ENCODE data around the gene ACTA1. TPM values are rescaled to one million over a fixed set of nuclear protein-coding genes. Genes with fewer than 3 reads are reported as not detected.
"Not testable (repeated sequence)": the region's sequence is repeated elsewhere in the genome, so short reads cannot be mapped to it uniquely, and the experiment has no call there.

Gene ACTA1
- total RNA-seq, 6 experiments from 2014 or later = not detected

DNA sequence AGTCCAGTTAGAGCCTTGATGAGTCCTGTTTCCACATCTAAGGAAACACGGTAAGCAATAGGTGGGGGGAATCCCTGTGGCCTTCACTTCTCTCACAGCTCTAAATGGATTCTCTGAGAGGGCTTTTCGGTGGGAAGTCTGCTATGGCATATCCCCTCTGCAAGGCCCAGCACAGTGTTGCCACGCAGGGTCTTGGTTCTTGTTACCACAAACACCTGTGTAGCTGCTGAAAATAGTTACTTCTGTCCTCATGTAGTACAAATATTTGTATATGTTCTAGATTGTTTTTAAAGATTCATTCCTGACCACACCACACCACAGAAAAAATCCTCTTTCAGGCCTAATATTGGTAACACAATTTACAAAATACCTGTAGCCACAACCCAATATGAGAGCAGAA is 5.6 kb downstream of the ACTA1 start:
- H3K4me1 Mint-ChIP-seq (ENCODE audit: low read depth) = peaks cover 6% of the 10 kb centered on the region
- peaks cover 9% of the 10 kb centered on the region for H3K9me3 Mint-ChIP-seq
- H3K27me3 Mint-ChIP-seq (ENCODE audit: insufficient read depth) = peaks cover 42% of the 10 kb centered on the region
- peaks cover 15% of the 10 kb centered on the region for H3K36me3 Mint-ChIP-seq (ENCODE audit: low read depth)
- TF ChIP-seq, protein P1, sequence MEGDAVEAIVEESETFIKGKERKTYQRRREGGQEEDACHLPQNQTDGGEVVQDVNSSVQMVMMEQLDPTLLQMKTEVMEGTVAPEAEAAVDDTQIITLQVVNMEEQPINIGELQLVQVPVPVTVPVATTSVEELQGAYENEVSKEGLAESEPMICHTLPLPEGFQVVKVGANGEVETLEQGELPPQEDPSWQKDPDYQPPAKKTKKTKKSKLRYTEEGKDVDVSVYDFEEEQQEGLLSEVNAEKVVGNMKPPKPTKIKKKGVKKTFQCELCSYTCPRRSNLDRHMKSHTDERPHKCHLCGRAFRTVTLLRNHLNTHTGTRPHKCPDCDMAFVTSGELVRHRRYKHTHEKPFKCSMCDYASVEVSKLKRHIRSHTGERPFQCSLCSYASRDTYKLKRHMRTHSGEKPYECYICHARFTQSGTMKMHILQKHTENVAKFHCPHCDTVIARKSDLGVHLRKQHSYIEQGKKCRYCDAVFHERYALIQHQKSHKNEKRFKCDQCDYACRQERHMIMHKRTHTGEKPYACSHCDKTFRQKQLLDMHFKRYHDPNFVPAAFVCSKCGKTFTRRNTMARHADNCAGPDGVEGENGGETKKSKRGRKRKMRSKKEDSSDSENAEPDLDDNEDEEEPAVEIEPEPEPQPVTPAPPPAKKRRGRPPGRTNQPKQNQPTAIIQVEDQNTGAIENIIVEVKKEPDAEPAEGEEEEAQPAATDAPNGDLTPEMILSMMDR (IDR thresholded peaks at IDR 0.05) = no peak
- DNase-seq = no peak
- H3K27ac Mint-ChIP-seq = no peak overlapping the region
- H3K4me3 Mint-ChIP-seq = no peak overlapping the region

DNA sequence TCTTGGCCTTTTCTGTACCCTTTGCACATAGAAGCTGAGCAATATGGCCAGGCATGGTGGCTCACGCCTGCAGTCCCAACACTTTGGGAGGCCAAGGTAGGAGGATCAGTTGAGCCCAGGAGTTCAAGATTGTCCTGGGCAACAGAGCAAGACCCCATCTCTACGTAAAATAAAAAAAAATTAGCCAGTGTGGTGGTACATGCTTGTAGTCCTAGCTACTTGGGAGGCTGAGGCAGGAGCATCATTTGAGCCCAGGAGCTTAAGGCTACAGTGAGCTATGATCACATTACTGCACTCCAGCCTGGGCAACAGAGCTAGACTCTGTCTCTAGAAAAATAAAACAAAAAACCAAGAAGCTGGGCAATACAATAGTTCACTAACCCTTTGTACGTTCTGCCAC is 6.3 kb downstream of the ACTA1 start:
- H3K27ac Mint-ChIP-seq = no peak overlapping the region

DNA sequence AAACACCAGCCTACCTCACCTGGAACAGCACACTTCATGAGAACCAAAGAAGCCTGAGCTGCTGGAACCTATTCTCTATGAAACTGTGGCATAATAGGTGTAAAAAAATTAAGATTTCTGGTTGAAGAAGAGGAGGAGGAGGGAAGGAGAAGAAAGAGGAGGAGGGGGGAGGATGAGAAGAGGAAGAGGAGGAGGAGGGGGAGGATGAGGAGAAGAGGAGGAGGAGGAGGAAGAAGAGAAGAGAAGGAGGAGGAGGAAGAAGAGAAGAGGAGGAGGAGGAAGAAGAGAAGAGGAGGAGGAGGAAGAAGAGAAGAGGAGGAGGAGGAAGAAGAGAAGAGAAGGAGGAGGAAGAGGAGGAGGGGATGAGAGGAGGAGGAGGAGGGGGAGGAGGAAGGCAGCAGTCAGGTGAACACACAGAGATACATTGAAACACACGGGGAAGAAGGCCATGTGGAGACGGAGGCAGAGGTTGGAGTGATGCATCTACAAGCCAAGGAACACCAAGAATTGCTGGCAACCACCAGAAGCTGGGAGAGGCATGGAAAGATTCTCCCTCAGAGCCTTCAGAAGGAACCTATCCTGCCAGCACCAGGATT is 8.2 kb downstream of the ACTA1 start:
- Mint-ChIP-seq H3K27ac (no peak overlapping the region), H3K4me1 (ENCODE audit: low read depth) (no peaks in the 10 kb centered on the region), H3K36me3 (ENCODE audit: low read depth) (peaks cover 5% of the 10 kb centered on the region; the same call in 1 of the 2 replicates), H3K9me3 (peaks cover 4% of the 10 kb centered on the region; the same call in 1 of the 2 replicates), H3K4me3 (no peak overlapping the region), H3K27me3 (ENCODE audit: insufficient read depth) (peaks cover 34% of the 10 kb centered on the region)
- DNase-seq = no peak
- TF ChIP-seq, protein P1 (IDR thresholded peaks at IDR 0.05) = no peak

More for the DNA sequence above, 6.3 kb downstream of the ACTA1 start:
- peaks cover 6% of the 10 kb centered on the region for H3K4me1 Mint-ChIP-seq (ENCODE audit: low read depth)
- peaks cover 41% of the 10 kb centered on the region for H3K27me3 Mint-ChIP-seq (ENCODE audit: insufficient read depth)
- H3K4me3 Mint-ChIP-seq = no peak overlapping the region
- H3K36me3 Mint-ChIP-seq (ENCODE audit: low read depth) = peaks cover 15% of the 10 kb centered on the region
- no peak for DNase-seq
- H3K9me3 Mint-ChIP-seq = peaks cover 9% of the 10 kb centered on the region
- TF ChIP-seq, protein P1 (IDR thresholded peaks at IDR 0.05) = no peak

DNA sequence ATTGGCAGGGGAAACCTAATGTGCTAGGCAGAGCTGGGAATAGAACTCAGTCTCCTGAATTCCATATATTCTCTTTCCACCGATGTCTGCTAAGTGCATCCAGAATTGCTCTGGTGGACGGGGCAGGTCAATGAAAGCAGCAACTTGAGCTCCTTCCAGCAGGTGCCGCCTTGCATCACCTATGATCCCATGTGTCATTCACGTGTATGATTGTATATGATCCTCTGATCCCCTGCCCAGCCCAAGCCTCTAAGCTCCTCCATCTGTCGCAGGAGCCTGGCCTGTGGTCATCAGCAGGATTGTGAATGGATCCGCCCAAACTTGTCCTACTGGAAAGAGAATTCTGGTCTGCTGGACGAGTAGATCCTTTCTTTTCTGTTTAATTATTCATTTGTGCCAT is 13.1 kb downstream of the ACTA1 start:
- no peaks in the 10 kb centered on the region for H3K4me1 Mint-ChIP-seq (ENCODE audit: low read depth)
- H3K27me3 Mint-ChIP-seq (ENCODE audit: insufficient read depth) = peaks cover 22% of the 10 kb centered on the region
- no peak for DNase-seq
- no peak overlapping the region for H3K27ac Mint-ChIP-seq
- H3K36me3 Mint-ChIP-seq (ENCODE audit: low read depth) = peaks cover 3% of the 10 kb centered on the region; the same call in 1 of the 2 replicates
- H3K4me3 Mint-ChIP-seq = no peak overlapping the region
- TF ChIP-seq, protein P1 (IDR thresholded peaks at IDR 0.05) = no peak
- peaks cover 4% of the 10 kb centered on the region; the same call in 1 of the 2 replicates for H3K9me3 Mint-ChIP-seq

DNA sequence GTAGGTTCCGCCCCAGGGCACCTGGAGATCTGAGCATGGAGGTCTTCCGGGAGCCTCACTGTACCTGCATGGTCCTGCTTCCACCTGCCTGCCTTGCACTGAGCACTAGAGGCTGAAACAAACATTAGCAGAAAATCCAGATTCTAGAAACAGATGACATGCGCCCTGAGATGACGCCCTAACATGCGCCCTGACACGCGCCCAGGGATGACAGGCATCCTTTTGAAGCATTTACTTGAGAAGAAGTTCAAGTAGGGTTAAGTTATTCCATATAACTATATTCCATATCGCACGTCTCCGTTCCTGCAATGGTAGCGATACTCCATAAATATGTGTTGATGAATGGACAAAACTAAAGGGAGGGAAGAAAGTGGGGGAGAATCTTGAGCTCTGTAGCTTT is 13.7 kb downstream of the ACTA1 start:
- H3K4me3 Mint-ChIP-seq = no peak overlapping the region
- TF ChIP-seq, protein P1 (IDR thresholded peaks at IDR 0.05) = no peak
- no peak for DNase-seq
- peaks cover 3% of the 10 kb centered on the region; the same call in 1 of the 2 replicates for H3K36me3 Mint-ChIP-seq (ENCODE audit: low read depth)
- H3K27ac Mint-ChIP-seq = no peak overlapping the region
- no peaks in the 10 kb centered on the region for H3K4me1 Mint-ChIP-seq (ENCODE audit: low read depth)
- peaks cover 4% of the 10 kb centered on the region; the same call in 1 of the 2 replicates for H3K9me3 Mint-ChIP-seq
- H3K27me3 Mint-ChIP-seq (ENCODE audit: insufficient read depth) = peaks cover 20% of the 10 kb centered on the region

DNA sequence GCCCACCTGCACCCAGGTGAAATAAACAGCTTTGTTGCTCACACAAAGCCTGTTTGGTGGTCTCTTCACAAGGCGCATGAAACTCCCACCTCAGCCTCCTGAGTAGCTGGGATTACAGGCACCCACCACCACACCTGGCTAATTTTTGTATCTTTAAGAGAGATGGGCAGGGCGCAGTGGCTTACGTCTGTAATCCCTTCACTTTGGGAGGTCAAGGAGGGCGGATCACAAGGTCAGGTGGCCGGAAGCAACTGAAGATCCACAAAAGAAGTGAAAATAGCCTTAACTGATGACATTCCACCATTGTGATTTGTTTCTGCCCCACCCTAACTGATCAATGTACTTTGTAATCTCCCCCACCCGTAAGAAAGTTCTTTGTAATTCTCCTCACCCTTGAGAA is 15.3 kb downstream of the ACTA1 start:
- not testable (repeated sequence) for H3K36me3 Mint-ChIP-seq (ENCODE audit: low read depth); H3K4me3 Mint-ChIP-seq; DNase-seq; H3K27ac Mint-ChIP-seq; H3K9me3 Mint-ChIP-seq; H3K4me1 Mint-ChIP-seq (ENCODE audit: low read depth)
- H3K27me3 Mint-ChIP-seq (ENCODE audit: insufficient read depth) = peaks cover 12% of the 10 kb centered on the region

DNA sequence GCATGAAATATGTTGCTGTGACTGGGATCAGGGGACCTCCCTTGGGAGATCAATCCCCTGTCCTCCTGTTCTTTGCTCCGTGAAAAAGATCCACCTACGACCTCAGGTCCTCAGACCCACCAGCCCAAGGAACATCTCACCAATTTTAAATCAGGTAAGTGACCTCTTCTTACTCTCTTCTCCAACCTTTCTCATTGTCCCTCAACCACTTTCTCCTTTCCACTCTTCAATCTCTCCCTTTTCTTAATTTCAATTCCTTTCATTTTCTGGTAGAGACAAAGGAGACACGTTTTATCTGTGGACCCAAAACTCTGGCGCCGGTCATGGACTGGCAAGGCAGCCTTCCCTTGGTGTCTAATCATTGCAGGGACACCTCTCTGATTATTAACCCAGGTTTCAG is 21.1 kb downstream of the ACTA1 start:
- peaks cover 27% of the 10 kb centered on the region for H3K4me1 Mint-ChIP-seq (ENCODE audit: low read depth)
- H3K4me3 Mint-ChIP-seq; DNase-seq; H3K9me3 Mint-ChIP-seq; H3K27ac Mint-ChIP-seq; H3K36me3 Mint-ChIP-seq (ENCODE audit: low read depth): not testable (repeated sequence)
- peaks cover 13% of the 10 kb centered on the region for H3K27me3 Mint-ChIP-seq (ENCODE audit: insufficient read depth)

All from HFFc6 (cell line).